Muscle layer of duodenum (tissue), 2 donors: ENCODE measurements around the gene CCNO.
A peak's percentile ranks its signal among the peaks of the same experiment; 100 is the strongest.

Experiments
- H3K27ac ChIP-seq: one replicate; pipeline ENCODE4 v1.7.0; 2013; ENCODE audit warnings: mild to moderate bottlenecking, low read length
- H3K27me3 ChIP-seq: one replicate; pipeline ENCODE4 v1.7.0; 2013; ENCODE audit warnings: low read depth, mild to moderate bottlenecking, control low read depth, low read length
- H3K36me3 ChIP-seq, 2 donors: one replicate each; pipeline ENCODE4 v1.7.0; 2013; ENCODE audit warnings: low read length in 2 of 2, control low read depth in 1 of 2, mild to moderate bottlenecking in 1 of 2; ENCODE audit not compliant: insufficient read depth in 2 of 2, control insufficient read depth in 1 of 2
- H3K4me1 ChIP-seq, 2 donors: one replicate each; pipeline ENCODE4 v1.7.0; 2013; ENCODE audit warnings: low read length in 2 of 2, mild to moderate bottlenecking in 2 of 2, control low read depth in 1 of 2, moderate library complexity in 1 of 2; ENCODE audit not compliant: insufficient read depth in 2 of 2, control insufficient read depth in 1 of 2
- H3K4me3 ChIP-seq, 2 donors: one replicate each; pipeline ENCODE4 v1.7.0; 2013; ENCODE audit warnings: low read length in 2 of 2, low read depth in 1 of 2, mild to moderate bottlenecking in 1 of 2
- H3K9me3 ChIP-seq, 2 donors: one replicate each; pipeline ENCODE4 v1.7.0; 2013; ENCODE audit warnings: low read length in 2 of 2, control low read depth in 1 of 2, mild to moderate bottlenecking in 1 of 2; ENCODE audit not compliant: control insufficient read depth in 1 of 2
- donor health status: healthy.

The CCNO gene, protein sequence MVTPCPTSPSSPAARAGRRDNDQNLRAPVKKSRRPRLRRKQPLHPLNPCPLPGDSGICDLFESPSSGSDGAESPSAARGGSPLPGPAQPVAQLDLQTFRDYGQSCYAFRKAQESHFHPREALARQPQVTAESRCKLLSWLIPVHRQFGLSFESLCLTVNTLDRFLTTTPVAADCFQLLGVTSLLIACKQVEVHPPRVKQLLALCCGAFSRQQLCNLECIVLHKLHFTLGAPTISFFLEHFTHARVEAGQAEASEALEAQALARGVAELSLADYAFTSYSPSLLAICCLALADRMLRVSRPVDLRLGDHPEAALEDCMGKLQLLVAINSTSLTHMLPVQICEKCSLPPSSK

DNA sequence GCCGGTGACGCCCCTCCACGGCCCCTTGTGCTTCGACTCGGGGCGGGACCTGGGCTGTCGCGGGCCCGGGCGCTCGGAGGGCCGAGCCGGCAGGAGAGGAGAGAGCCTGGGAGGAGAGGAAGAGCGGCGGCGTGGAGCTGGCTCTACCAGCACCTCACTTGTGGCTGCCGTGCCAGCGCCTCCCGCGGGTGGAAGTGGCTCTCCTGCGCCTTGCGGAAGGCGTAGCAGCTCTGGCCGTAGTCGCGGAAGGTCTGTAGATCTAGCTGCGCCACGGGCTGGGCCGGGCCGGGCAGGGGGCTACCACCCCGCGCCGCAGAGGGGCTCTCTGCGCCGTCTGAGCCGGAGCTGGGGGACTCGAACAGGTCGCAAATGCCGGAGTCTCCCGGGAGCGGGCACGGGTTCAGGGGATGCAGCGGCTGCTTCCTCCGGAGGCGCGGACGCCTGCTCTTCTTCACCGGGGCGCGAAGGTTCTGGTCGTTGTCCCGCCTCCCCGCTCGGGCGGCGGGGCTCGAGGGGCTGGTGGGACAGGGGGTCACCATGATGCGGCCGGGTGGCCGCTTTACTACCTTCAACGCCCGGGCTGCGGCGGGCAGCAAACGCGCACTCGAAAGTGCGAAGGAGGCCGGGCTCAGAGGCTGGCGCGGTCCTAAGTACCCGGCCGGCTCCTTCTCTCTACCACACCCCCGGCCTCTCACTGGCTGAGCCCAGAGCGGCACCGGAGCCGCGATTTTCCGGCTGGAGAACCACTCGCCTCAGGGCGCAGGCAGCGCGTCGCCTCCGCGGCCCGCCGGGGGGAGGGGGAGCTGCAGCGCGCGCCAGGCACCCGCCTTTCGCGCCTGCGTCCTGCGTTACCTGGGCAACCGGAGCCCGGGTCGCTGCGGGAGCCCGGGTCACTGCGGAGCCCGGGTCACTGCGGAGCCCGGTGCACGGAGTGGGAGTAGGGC is at the start of gene CCNO:
Gene CCNO, minus strand, starts transcription at position 624 of the 944 bp plus-strand sequence. Its CDS starts 85 bp downstream, at position 539.
- peaks cover 69% of the 10 kb centered on the region for H3K27me3 ChIP-seq
- H3K9me3 ChIP-seq, result no peaks in the 10 kb centered on the region
- H3K27ac ChIP-seq, result no peak within 1 kb of the TSS
- peak within 1 kb of the TSS; percentile 76 to 77 for H3K4me3 ChIP-seq
- H3K4me1 ChIP-seq, result peaks cover 6 to 38% of the 10 kb centered on the region in 2 donors
- no peaks in the 10 kb centered on the region for H3K36me3 ChIP-seq

DNA sequence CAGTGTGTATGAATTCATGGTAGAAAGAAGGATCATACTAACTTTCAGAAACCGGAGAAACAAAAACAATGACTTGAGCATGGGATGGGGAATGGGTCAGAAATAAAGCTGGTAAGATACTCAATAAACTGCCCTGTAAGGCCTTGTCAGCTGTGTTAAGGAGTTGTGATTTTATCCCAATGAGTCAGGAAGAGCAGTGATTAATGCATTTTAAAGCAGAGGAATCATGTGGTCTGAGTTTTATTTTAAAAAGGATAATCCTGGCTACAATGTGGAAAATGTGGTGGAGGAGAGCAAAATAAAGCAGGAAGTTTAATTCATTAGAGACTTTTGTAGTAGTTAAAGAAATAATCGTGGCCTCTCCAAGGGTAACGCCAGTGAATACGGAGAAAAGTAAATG is 45.4 kb upstream of the CCNO start:
- Histone ChIP-seq H3K27me3 (no peaks in the 10 kb centered on the region), H3K27ac (no peak overlapping the region), H3K4me1 (no peaks in the 10 kb centered on the region), H3K9me3 (no peaks in the 10 kb centered on the region), H3K4me3 (no peak overlapping the region), H3K36me3 (peaks cover 48 to 72% of the 10 kb centered on the region in 2 donors)

DNA sequence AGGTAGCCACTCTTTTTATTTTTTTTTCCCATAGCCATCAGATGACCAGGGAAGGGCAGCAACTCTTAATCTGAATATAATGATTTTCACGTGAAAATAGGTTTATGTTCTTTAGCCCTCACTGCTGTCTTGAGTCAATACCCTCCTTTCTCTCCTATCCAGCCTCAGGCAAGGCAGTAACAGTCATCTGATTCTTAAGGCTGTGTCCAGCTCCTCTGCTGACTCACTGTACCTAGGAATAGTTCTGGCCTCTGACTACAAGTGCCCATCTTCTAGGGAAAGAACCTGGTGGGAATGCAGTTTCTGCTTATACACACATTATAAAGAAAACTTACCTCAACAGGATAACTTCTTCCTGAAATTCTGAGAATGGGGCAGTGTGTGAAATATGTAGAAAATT is 43.4 kb upstream of the CCNO start:
- Histone ChIP-seq H3K27ac (no peak overlapping the region), H3K36me3 (peaks cover 45 to 72% of the 10 kb centered on the region in 2 donors), H3K4me3 (no peak overlapping the region), H3K4me1 (no peaks in the 10 kb centered on the region), H3K9me3 (no peaks in the 10 kb centered on the region), H3K27me3 (no peaks in the 10 kb centered on the region)

DNA sequence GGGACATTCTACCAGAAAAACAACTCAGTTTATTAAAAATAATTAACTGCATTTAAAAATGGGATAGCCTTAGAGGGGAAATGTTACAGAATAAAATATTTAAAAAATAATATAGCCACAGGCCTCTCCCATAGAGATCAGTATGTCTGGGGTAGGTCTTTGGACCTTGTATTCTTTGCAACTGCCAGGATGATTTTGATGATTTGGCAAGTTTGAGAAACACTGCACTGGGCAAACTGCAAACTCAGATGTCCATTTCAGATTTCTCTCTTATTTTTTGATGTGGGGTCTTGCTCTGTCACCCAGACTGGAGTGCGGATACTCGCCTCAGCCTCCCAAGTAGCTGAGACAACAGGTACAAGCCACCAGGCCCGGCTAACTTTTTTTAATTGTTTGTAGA is 24.9 kb upstream of the CCNO start:
- H3K9me3 ChIP-seq, result no peaks in the 10 kb centered on the region
- H3K27me3 ChIP-seq, result no peaks in the 10 kb centered on the region
- no peak overlapping the region for H3K27ac ChIP-seq
- peaks cover 43 to 69% of the 10 kb centered on the region in 2 donors for H3K36me3 ChIP-seq
- H3K4me1 ChIP-seq, result no peaks in the 10 kb centered on the region
- H3K4me3 ChIP-seq, result no peak overlapping the region

DNA sequence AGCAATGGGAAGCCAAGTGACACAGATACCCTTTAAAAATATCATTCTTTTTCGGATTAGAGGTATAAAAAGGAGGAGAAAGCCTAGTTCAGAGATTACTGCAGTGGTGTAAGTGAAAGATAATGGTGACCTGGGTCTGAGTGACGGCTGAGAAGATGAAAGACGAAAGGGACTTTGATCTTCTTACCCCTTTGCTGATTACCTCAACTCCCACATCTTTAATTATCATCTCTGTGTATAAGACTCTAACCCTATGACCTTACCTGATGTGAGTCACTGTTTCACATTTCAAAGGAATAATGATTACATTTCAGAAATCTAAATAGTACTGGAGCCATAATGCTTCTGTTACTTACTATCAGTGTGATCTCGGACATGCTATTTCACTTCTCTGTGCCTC is 21.4 kb upstream of the CCNO start:
- no peaks in the 10 kb centered on the region for H3K4me1 ChIP-seq
- no peak overlapping the region for H3K27ac ChIP-seq
- no peak overlapping the region for H3K4me3 ChIP-seq
- no peaks in the 10 kb centered on the region for H3K9me3 ChIP-seq
- peaks cover 23 to 47% of the 10 kb centered on the region in 2 donors for H3K36me3 ChIP-seq
- H3K27me3 ChIP-seq, result no peaks in the 10 kb centered on the region

DNA sequence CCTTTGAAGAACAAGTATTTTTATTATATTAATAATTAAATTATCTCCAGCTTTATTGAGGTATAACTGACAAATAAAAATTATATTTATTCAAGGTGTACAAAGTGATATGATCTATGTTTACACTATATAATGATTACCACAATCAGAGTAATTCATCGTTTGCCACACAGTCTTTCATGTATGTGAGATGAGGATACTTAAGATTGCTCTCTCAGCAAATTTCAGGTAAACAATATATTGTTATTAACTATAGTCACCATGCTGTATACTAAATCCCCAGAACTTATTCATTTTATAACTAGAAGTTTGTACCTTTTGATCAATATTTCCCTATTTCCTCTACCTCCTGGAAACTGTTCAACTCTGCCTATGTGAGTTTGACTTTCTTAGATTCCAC is 16.7 kb upstream of the CCNO start:
- peaks cover 5 to 6% of the 10 kb centered on the region in 2 donors for H3K9me3 ChIP-seq
- no peak overlapping the region for H3K27ac ChIP-seq
- no peak overlapping the region for H3K4me3 ChIP-seq
- no peaks in the 10 kb centered on the region for H3K27me3 ChIP-seq
- H3K4me1 ChIP-seq, result no peaks in the 10 kb centered on the region
- H3K36me3 ChIP-seq, result peaks cover 5 to 8% of the 10 kb centered on the region in 2 donors

DNA sequence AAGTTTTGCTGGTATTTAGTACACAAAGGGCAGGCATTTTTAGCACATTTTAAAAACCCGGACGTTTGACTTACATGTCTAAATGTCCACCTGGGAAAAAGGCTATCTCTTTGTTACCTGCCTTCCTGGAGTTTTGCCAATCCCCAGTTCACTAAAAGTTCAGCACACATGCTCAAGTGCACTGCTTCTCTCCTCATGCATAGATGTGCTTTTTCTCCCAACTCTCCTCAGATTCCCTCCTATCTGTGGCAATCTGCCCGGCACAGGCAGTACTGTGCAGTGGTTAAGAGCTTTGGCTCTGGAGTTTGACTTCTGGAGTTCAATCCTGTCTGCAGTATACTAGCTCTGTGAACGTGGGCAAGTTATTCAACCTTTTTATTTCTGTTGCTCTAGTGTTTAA is 8.3 kb upstream of the CCNO start:
- no peak overlapping the region for H3K4me3 ChIP-seq
- H3K27me3 ChIP-seq, result peaks cover 2% of the 10 kb centered on the region
- no peaks in the 10 kb centered on the region for H3K4me1 ChIP-seq
- H3K9me3 ChIP-seq, result no peaks in the 10 kb centered on the region
- H3K36me3 ChIP-seq, result no peaks in the 10 kb centered on the region
- no peak overlapping the region for H3K27ac ChIP-seq

DNA sequence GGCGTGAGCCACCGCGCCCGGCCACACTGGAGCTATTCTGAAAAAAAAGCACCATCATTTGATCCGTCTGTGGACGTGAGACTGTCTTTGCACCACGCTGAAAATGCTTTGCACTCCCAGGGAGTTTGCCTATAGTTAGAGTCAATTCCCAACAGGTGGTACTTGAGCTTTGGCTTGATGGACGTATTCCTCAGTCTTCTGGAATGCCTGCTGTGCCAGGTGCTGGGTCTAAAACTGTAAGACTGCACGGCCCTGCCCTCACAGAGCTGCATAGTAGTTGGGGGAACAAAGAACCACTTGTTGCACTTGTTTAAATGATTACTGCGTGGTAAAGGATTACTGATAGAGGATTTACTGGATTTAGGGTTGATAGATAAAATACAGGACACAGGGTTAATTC is 3.4 kb upstream of the CCNO start:
- Histone ChIP-seq H3K27me3 (peaks cover 34% of the 10 kb centered on the region), H3K36me3 (no peaks in the 10 kb centered on the region), H3K4me3 (no peak overlapping the region), H3K9me3 (no peaks in the 10 kb centered on the region), H3K4me1 (peaks cover 6 to 24% of the 10 kb centered on the region in 2 donors), H3K27ac (no peak overlapping the region)

DNA sequence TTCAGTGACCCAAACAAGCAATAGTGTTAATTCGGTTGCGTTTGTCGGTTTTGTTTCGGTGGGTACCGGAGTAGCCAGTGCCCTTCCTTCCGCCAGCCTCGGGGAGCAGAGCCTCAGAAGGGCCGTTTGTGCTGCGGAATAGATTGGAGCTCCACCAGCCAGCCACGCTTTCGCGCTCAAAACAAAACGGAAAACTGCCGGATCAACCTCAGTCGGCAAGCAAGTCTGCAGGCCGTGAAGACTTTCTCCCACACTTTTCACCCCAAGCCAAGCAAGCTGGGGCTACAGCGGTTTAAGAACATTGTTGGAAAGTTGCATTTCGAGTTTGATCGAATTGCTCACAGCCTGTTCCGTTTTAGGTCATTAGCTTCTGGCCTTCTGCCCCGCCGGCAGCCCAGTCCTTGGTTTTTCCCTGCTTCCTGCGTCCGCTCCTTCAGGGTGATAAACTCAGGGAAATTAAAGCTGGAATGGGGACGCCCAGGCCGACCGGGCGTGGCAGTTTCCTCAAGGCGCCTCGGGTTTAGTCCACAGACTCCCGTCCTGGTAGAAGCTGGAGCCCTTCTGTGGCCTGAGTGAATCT is 803 bp upstream of the CCNO start:
- Histone ChIP-seq H3K9me3 (no peaks in the 10 kb centered on the region), H3K36me3 (no peaks in the 10 kb centered on the region), H3K4me1 (peaks cover 6 to 38% of the 10 kb centered on the region in 2 donors), H3K27ac (no peak overlapping the region), H3K27me3 (peaks cover 60% of the 10 kb centered on the region), H3K4me3 (peak overlapping the region; percentile 76 to 77)

DNA sequence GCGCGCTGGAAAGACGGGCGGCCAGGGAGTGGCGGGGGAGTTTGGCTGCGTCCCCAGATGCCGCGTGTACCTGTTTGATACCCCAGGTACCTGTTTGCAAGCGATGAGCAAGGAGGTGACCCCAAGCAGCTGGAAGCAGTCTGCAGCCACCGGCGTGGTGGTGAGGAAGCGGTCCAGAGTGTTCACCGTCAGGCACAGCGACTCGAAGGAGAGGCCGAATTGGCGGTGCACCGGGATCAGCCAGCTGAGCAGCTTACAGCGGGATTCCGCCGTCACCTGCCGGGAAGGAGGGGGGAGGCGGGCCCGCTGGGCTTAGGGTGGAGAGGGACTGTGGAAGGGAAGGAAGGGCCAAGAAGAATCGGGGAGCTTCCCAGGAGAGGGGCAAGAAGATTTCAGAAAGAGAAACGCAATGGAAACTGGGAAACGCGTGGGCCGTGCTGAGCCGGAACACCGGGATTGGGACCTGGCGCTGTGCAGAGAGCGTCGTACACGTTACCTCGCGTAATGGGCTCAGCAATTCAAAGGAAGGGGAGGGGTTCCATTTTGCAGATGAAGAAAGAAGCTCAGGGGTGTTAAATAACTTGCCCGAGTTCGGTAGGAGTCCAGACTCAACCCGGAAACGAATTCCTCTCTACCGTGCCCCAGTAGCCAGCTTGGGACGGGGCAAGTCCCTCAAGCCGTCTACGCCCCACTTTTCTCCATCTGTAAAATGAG is 980 bp downstream of the CCNO start:
- H3K27ac ChIP-seq, result no peak overlapping the region
- H3K27me3 ChIP-seq, result peaks cover 77% of the 10 kb centered on the region
- H3K4me1 ChIP-seq, result peaks cover 6 to 44% of the 10 kb centered on the region in 2 donors
- no peaks in the 10 kb centered on the region for H3K36me3 ChIP-seq
- no peaks in the 10 kb centered on the region for H3K9me3 ChIP-seq
- peak overlapping the region; percentile 63 to 77 for H3K4me3 ChIP-seq

DNA sequence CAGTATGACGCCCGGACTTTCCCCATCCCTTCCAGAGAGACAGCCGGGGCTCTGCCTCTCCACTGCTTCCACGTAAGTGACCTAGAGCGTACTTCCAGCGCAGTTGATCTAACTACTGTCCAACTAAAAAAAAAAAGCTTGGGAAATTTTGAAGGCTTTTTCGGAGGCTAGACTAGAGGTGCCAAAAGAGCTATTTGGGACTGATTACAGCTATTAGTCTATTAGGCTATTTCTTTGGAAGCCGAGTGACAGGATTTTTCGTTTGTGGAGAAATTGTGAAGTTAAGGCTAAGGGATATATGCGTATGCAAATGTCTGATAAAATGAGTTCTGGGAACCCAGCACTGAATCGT is 1.5 kb downstream of the CCNO start:
- Histone ChIP-seq H3K4me1 (peaks cover 6 to 49% of the 10 kb centered on the region in 2 donors), H3K36me3 (no peaks in the 10 kb centered on the region), H3K9me3 (no peaks in the 10 kb centered on the region), H3K27ac (no peak overlapping the region), H3K4me3 (peak overlapping the region; percentile 63 to 77), H3K27me3 (peaks cover 81% of the 10 kb centered on the region)
